Measurements from ENCODE around the gene ARRB1.

The ARRB1 gene

GRCh38 chr11:75328426-75329277 is 22.8 kb downstream of the ARRB1 start:
- Histone ChIP-seq H3K4me2 (peak overlapping the region; percentile 86), H4K20me1 (peaks cover 59% of the 10 kb centered on the region), H3K4me3 (0 out of 2 replicates have a peak overlapping the region, but pooled peaks have one; percentile 34), H3K27ac (peak overlapping the region; percentile 79), H3K9me3 (no peaks in the 10 kb centered on the region), H3K27me3 (no peaks in the 10 kb centered on the region), H3K9ac (peak overlapping the region; percentile 51), H3K4me1 (peaks cover 91% of the 10 kb centered on the region), H3K36me3 (peaks cover 29% of the 10 kb centered on the region)
- no peak for TF ChIP-seq Cebpa-rat (IDR thresholded peaks at IDR 0.05)

- Histone ChIP-seq H3K27me3 (no peaks in the 10 kb centered on the region), H4K20me1 (peaks cover 81% of the 10 kb centered on the region), H3K9me3 (no peaks in the 10 kb centered on the region), H3K4me2 (peak overlapping the region; percentile 33; the same call in 1 of the 2 replicates), H3K4me1 (peaks cover 79% of the 10 kb centered on the region), H3K36me3 (peaks cover 43% of the 10 kb centered on the region), H3K4me3 (no peak overlapping the region), H3K9ac (0 out of 2 replicates have a peak overlapping the region, but pooled peaks have one; percentile 5), H3K27ac (no peak overlapping the region)
- no peak for TF ChIP-seq Cebpa-rat (IDR thresholded peaks at IDR 0.05)
These were observed 25.0 kb downstream of the ARRB1 start for GRCh38 chr11:75326439-75326810.

- H4K20me1 ChIP-seq = peaks cover 86% of the 10 kb centered on the region
- TF ChIP-seq Cebpa-rat (IDR thresholded peaks at IDR 0.05) = no peak
- H3K27ac ChIP-seq = 0 out of 2 replicates have a peak overlapping the region, but pooled peaks have one; percentile 11
- 0 out of 2 replicates have a peak overlapping the region, but pooled peaks have one; percentile 5 for H3K9ac ChIP-seq
- peaks cover 43% of the 10 kb centered on the region for H3K36me3 ChIP-seq
- H3K4me1 ChIP-seq = peaks cover 77% of the 10 kb centered on the region
- peak overlapping the region; percentile 33; the same call in 1 of the 2 replicates for H3K4me2 ChIP-seq
- no peaks in the 10 kb centered on the region for H3K9me3 ChIP-seq
- H3K4me3 ChIP-seq = no peak overlapping the region
- no peaks in the 10 kb centered on the region for H3K27me3 ChIP-seq
These were observed 25.6 kb downstream of the ARRB1 start for GRCh38 chr11:75325713-75326438.

GRCh38 chr11:75324740-75325139 is 26.7 kb downstream of the ARRB1 start:
- peaks cover 94% of the 10 kb centered on the region for H4K20me1 ChIP-seq
- 0 out of 2 replicates have a peak overlapping the region, but pooled peaks have one; percentile 45 for H3K27ac ChIP-seq

GRCh38 chr11:75324189-75324588 is 27.3 kb downstream of the ARRB1 start:
- H3K4me2 ChIP-seq = no peak overlapping the region
- peaks cover 95% of the 10 kb centered on the region for H4K20me1 ChIP-seq
- H3K4me3 ChIP-seq = no peak overlapping the region
- peaks cover 77% of the 10 kb centered on the region for H3K4me1 ChIP-seq
- H3K9ac ChIP-seq = no peak overlapping the region
- no peak for TF ChIP-seq Cebpa-rat (IDR thresholded peaks at IDR 0.05)
- no peaks in the 10 kb centered on the region for H3K27me3 ChIP-seq
- H3K27ac ChIP-seq = peak overlapping the region; percentile 45; the same call in 1 of the 2 replicates
- H3K9me3 ChIP-seq = no peaks in the 10 kb centered on the region
- H3K36me3 ChIP-seq = peaks cover 54% of the 10 kb centered on the region

More at GRCh38 chr11:75324740-75325139, 26.7 kb downstream of the ARRB1 start:
- TF ChIP-seq Cebpa-rat (IDR thresholded peaks at IDR 0.05) = no peak
- Histone ChIP-seq H3K4me3 (no peak overlapping the region), H3K36me3 (peaks cover 50% of the 10 kb centered on the region), H3K4me1 (peaks cover 77% of the 10 kb centered on the region), H3K4me2 (no peak overlapping the region), H3K9me3 (no peaks in the 10 kb centered on the region), H3K9ac (no peak overlapping the region), H3K27me3 (no peaks in the 10 kb centered on the region)

GRCh38 chr11:75323609-75324008 is 27.9 kb downstream of the ARRB1 start:
- H3K36me3 ChIP-seq = peaks cover 58% of the 10 kb centered on the region
- H3K4me2 ChIP-seq = no peak overlapping the region
- peaks cover 97% of the 10 kb centered on the region for H4K20me1 ChIP-seq
- no peaks in the 10 kb centered on the region for H3K9me3 ChIP-seq
- no peak overlapping the region for H3K9ac ChIP-seq
- H3K4me1 ChIP-seq = peaks cover 77% of the 10 kb centered on the region
- no peak overlapping the region for H3K4me3 ChIP-seq
- no peak overlapping the region for H3K27ac ChIP-seq
- TF ChIP-seq Cebpa-rat (IDR thresholded peaks at IDR 0.05) = no peak
- no peaks in the 10 kb centered on the region for H3K27me3 ChIP-seq

- peaks cover 99% of the 10 kb centered on the region for H4K20me1 ChIP-seq
- H3K36me3 ChIP-seq = peaks cover 54% of the 10 kb centered on the region
- H3K4me1 ChIP-seq = peaks cover 65% of the 10 kb centered on the region
- H3K27me3 ChIP-seq = no peaks in the 10 kb centered on the region
- H3K9me3 ChIP-seq = no peaks in the 10 kb centered on the region
- peak overlapping the region; percentile 64 for H3K4me2 ChIP-seq
- no peak overlapping the region; the same call in 1 of the 2 replicates for H3K9ac ChIP-seq
- H3K27ac ChIP-seq = peak overlapping the region; percentile 12; the same call in 1 of the 2 replicates
- TF ChIP-seq Cebpa-rat (IDR thresholded peaks at IDR 0.05) = no peak
- no peak overlapping the region for H3K4me3 ChIP-seq
These were observed 30.8 kb downstream of the ARRB1 start for GRCh38 chr11:75320643-75321042.

GRCh38 chr11:75320046-75320618 is 31.3 kb downstream of the ARRB1 start:
- H3K36me3 ChIP-seq = peaks cover 49% of the 10 kb centered on the region
- H4K20me1 ChIP-seq = peaks cover 99% of the 10 kb centered on the region
- peak overlapping the region; percentile 12; the same call in 1 of the 2 replicates for H3K27ac ChIP-seq
- H3K4me1 ChIP-seq = peaks cover 68% of the 10 kb centered on the region
- peak overlapping the region; percentile 1; the same call in 1 of the 2 replicates for H3K9ac ChIP-seq
- no peaks in the 10 kb centered on the region for H3K9me3 ChIP-seq
- peak overlapping the region; percentile 64 for H3K4me2 ChIP-seq
- no peak overlapping the region for H3K4me3 ChIP-seq
- H3K27me3 ChIP-seq = no peaks in the 10 kb centered on the region
- no peak for TF ChIP-seq Cebpa-rat (IDR thresholded peaks at IDR 0.05)

Data from BLaER1 (cell line).